Keratinocyte (primary cell): ENCODE data around the gene MFSD2A.

Source experiments
- CTCF ChIP-seq, 3 experiments: IDR thresholded peaks in 1 of 3; conservative IDR thresholded peaks in 1 of 3; optimal IDR thresholded peaks in 1 of 3; 2 replicates in 2 of 3; 3 replicates in 1 of 3; pipeline versions ENCODE3 to v1.5.1; 2011; ENCODE audit warnings: low read length in 3 of 3, mild to moderate bottlenecking in 3 of 3, moderate library complexity in 2 of 3, control low read depth in 1 of 3, inconsistent platforms in 1 of 3; ENCODE audit not compliant: insufficient read depth in 2 of 3; ENCODE audit errors: extremely low read depth in 1 of 3
- EZH2 ChIP-seq: IDR thresholded peaks from one replicate; pipeline ENCODE4 v1.6.1; 2012; ENCODE audit warnings: inconsistent platforms, mild to moderate bottlenecking, low read length, moderate library complexity

GRCh38 chr1:39915499-39916129, 39.3 kb upstream of the MFSD2A start:
- TF ChIP-seq CTCF (optimal IDR thresholded peaks at IDR 0.05 in 1 of 3, IDR thresholded peaks at IDR 0.05 in 1 of 3, conservative IDR thresholded peaks at IDR 0.05 in 1 of 3; ENCODE audit: extremely low read depth in 1 of 3, insufficient read depth in 2 of 3, low read length in 3 of 3), result no peak
- TF ChIP-seq EZH2, result no peak
